Activated CD4-positive, alpha-beta T cell treated with anti-CD3 and anti-CD28 coated beads, Interleukin-10, Interleukin-2, amounts not matched to agents 100 ng/mL and 50 ng/mL, durations not matched to agents 16 hours and 8 hours (primary cell): Measurements from ENCODE around the gene CMTM4.
"Not testable (repeated sequence)": the region's sequence is repeated elsewhere in the genome, so short reads cannot be mapped to it uniquely, and the experiment has no call there.

ENCODE experiments used
- DNase-seq: peaks from one replicate; pipeline ENCODE4 v3.0.0-alpha.2; 2020

Gene CMTM4

DNA sequence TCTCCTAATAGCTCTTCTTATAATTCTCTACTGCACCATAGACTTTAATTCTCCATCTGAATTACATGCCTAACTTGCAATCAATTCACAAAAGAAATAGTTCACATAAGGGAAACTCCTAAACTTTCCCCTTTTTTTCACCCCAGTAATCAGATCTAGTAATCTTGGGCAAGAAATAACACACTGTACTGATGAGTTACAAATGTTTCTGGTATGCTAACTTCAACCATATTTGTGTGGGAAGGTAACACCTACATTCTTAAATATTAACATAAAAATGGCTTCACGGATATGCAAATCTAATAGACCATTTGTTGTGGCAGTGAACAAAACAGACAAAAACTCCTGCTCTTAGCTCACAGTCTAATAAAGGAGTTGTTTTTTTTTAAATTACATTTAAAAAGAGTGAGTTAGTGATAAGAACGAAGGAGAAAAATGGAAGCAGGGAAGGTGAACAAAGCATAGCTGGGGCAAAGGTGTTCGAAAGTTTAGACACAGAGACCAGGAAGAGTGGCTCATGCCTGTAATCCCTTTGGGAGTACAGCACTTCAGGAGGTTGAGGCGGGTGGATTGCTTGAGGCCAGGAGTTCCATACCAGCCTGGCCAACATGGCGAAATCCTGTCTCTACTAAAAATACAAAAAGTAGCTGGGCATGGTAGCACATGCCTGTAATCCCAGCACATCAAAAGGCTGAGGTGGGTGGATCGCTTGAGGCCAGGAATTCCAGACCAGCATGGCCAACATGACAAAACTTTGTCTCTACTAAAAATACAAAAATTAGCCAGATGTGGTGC, 57.3 kb downstream of the CMTM4 start:
- DNase-seq: no peak

- no peak for DNase-seq
Measured at GRCh38 chr16:66637806-66638205, 58.7 kb downstream of the CMTM4 start.

DNA sequence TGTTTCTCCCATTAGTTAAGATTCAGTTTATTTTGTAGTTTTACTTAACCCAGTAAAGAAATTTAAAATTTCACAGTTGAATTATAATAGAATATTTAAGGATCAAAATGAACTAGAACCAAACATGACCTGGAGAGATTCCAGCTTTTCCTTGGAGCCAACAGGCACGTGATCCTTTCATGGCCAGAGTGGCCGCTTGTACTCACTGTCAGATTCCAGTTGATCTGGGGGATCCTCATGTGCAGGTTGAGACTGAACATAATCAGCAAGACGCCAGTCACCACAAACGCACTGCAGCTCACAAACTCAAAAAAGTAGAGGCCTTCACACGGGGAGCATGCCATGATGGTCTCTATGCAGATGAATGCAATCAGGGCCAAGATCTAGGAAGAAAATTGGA, 60.3 kb downstream of the CMTM4 start:
- DNase-seq: no peak

GRCh38 chr16:66635406-66635805, 61.1 kb downstream of the CMTM4 start:
- no peak for DNase-seq

DNA sequence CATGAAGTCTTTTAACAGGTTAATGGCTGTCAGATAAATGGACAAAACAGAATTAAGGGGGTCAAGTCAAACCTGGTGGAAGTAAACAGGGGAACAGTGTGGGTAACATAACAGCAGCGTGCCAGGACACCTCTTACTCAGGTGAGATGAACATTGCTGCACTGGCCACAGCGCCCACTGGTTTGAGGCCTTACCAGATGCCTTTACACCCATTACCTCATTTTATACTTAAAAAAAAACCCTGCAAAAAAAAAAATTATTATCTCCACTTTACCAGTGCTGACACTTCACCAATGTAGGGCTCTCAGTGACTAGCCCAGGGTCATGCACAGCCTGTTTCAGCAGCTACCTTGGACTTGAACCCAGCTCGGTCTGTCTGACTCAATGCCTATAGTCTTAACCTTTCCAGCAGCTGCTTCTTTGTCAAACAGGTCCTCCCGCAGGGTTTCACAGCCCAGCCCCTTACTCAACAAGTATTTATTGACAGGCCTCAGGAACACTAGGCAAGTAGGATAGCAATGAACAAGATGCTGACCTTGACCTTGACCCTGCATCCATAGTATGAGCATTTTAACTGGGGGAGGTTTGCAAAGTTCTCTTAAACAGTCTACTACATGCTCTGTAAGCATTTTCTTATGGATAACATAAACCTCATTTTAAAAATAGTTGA, 61.9 kb downstream of the CMTM4 start:
- DNase-seq: no peak

DNA sequence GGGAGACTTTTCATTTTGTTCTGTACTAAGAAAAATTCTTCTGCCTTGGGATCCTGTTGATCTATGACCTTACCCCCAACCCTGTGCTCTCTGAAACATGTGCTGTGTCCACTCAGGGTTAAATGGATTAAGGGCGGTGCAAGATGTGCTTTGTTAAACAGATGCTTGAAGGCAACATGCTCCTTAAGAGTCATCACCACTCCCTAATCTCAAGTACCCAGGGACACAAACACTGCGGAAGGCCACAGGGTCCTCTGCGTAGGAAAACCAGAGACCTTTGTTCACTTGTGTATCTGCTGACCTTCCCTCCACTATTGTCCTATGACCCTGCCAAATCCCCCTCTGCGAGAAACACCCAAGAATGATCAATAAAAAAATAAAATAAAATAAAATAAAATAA, 65.0 kb downstream of the CMTM4 start:
- DNase-seq: not testable (repeated sequence)

- not testable (repeated sequence) for DNase-seq
Measured at GRCh38 chr16:66630561-66631260, 65.8 kb downstream of the CMTM4 start.

GRCh38 chr16:66629856-66630255, 66.7 kb downstream of the CMTM4 start:
- DNase-seq: no peak

DNA sequence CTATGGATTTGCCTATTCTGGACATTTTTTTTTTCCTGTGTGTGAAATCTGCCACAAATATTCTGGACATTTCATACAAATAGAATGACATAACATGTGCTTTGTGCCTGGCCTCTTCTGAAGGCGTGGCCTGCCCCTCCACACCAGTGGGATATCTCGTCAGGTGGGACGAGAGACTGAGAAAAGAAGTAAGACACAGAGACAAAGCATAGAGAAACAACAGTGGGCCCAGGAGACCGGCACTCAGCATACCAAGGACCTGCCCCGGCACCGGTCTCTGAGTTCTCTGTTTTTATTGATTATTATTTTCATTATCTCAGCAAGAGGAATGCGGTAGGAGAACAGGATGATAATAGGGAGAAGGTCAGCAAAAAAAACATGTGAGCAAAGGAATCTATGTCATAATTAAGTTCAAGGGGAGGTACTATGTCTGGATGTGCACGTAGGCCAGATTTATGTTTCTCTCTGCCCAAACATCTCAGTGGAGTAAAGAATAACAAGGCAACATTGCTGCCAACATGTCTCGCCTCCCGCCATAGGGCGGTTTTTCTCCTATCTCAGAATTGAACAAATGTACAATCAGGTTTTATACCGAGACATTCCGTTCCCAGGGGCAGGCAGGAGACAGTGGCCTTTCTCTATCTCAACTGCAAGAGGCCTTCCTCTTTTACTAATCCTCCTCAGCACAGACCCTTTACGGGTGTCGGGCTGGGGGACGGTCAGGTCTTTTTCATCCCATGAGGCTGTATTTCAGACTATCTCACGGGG, 68.7 kb downstream of the CMTM4 start:
- DNase-seq: not testable (repeated sequence)

GRCh38 chr16:66623755-66624154, 72.8 kb downstream of the CMTM4 start:
- no peak for DNase-seq

DNA sequence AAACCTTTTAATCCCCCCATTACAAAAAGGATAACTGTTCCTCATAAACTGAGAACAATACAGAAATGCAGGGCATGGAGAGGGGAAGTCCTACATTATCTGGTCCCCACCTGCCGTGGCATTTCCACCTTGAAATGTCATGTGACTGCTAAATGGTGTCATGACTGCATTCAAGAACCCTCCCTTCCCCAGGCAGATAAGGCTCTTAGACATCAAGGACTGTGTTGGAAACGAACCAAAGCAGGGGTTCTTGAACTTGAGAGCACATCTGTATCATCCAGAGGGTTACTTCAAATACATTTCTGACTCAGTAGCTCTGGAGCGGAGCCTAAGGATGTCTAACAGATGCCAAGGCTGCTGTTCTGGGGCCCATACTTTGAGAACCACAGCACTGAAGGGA, 73.7 kb downstream of the CMTM4 start:
- DNase-seq: no peak

DNA sequence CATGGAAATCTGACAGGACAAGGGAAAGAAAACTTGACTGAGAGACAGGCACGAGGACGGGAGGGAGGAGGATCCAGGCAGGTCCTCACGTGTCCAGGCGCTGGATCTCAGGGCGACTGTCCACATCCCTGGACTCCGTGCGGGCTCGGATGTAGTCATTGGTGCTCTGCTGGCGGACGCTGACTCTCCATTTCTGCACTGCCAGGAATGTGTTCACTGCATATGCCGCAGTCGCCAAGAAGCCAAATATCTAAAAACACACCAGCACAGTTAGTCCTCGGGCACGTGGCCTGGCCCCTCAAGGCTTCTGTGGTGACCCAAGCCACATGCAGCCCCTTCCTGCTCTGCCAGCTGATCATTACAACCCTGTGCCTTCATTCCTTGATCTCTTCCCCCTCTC, 74.6 kb downstream of the CMTM4 start:
- no peak for DNase-seq

- DNase-seq: no peak
Measured at GRCh38 chr16:66620429-66620795, 76.1 kb downstream of the CMTM4 start.

GRCh38 chr16:66619534-66620428, 76.8 kb downstream of the CMTM4 start:
- no peak for DNase-seq

DNA sequence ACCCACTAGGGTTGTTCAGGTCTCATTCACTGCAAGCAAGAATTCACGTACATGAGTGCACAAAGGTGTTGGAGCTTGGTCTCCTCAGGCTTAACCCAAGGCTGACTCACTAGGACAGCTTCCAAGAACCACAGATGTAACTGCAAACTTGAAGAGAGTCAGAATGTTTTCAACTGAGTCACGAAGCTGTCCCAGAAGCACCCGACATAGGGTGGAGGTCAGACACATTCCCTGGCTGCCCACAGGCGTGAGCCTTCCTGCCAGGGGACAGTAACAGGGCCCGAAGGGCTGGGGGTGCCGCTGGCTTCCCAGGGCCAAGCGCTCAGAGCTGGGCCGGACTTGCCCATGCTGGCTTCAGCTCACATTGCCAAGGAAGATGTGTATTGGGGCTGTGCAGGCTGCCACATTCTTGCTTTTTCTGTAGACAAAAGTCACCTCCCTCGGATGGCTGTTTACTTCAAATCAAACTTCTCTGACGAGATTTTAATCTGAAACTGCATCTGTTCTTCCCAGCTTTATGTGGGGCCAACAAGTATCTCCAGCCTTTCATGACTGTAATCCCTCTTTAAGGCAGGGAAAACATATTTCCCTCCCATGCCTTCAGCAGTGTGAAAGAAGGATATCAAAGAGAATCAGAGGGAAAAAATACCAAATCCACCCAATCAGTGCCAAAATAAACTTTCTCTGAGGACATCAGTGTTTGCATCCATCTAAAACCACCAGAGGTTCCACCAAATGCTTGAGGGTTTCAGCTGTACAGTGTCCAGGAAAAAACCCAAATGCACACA, 77.8 kb downstream of the CMTM4 start:
- DNase-seq: no peak

- no peak for DNase-seq
Measured at GRCh38 chr16:66617728-66618127, 78.8 kb downstream of the CMTM4 start.

DNA sequence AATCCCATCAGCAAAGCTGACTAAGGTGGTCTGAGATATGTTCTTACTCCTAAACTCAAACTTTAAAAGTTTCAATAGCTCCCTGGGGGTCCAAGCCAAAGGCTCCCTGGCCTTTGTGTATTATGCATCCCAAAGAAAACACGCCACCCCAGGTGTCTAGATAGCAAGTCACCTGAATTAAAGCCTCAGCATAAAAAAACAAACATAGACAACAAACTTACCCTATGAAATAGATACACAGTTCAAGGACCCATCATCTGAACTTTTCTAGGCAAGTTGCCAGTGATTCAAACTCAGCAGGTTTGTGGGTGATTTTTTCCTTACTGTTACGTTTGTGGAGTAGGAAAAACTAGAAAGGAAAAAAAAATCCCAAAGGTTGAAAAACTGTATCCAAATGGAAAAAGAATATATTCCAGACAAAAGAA, 79.5 kb downstream of the CMTM4 start:
- no peak for DNase-seq

DNA sequence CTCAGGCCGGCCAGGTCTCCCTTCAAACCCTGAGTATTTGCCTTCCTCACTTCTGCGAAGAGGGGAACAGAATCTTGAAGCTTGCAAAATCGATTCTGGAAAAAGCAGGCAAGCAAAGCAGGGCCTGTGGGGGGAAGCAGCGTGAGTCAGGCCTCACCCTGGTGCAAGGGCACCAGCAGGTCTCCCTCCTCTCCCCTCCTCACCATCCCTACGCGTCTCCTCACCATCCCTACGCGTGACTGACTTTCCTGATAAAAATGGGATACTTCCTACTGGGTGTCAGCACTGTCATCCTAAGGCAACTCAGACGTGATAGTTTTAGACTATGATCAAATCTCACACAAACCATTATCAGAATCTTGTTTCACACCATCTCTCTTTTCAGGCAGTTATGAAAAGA, 80.0 kb downstream of the CMTM4 start:
- DNase-seq: no peak

- DNase-seq: no peak
Measured at GRCh38 chr16:66616169-66616568, 80.4 kb downstream of the CMTM4 start.

GRCh38 chr16:66614161-66614802, 82.3 kb downstream of the CMTM4 start:
- no peak for DNase-seq

DNA sequence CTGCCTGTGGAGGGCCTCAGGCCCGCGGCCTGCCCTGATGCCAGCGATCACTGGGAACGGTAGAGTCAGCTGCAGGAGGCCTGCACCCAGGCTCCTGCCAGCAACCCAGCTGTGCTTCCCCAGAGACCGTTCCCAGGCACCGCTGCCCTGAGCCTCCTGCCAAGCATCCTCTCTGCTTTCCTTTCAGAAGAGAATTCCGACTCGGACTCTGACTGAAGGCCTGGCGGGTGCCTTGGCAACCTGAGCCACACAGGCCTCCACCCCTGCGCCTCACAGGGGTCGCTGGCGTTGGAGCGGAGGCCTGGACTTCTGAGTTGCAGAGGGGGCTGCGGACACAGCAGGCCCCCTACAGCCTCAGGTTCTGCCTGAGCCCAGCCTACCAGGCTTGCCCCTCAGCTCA, 84.1 kb downstream of the CMTM4 start:
- no peak for DNase-seq
